ENCODE data around the gene WRAP73. TPM values are rescaled to one million over a fixed set of nuclear protein-coding genes. Genes with fewer than 3 reads are reported as not detected.

The WRAP73 gene
- polyA plus RNA-seq, 4 donors: 16.2 to 36.9 (median 29.3) TPM

DNA sequence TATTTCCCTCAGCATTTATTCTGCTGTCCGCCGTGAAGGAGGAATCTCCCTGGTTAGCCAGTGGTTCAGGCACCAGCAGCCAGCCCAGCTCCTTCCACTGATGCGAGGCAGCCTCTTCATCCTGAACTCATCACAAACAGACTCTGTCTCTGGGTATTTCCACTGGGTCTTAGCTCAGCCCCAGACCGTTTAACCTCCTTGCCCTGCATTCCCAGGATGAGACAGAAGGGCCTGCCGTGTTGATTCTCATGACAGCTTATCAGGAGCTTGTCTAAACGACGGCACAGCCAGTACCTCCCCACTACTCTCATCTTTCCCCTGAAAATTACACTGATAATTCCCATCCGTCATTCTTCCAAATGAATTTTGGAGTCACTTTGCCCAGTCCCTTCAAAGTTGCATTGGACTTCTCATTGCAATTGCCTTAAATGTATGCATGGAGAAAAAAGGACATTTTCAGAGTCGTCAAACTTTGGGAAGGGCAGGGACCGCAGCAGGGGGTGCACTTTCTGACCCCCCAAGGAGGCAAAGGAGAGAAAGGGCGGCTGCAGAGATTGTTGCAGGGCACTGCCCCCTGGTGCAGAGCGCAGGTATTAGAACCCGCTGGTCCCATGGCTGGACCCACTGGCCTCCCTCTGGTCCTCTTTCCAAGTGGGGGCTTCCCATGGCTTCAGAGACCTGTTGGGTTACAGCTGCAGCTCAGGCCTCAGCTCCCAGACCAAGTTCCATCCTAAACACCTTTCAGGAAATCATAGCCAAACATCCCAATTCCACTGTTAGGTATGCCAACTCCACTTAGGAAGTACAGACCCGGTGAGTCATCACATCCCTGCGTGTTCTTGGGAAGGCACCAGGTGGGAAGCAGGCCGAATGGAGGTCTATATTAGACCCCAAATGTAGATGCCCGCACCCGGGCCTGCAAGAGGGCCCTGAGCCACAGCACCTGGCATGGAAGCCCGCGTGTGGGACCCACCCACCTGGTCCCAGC, 34.9 kb downstream of the WRAP73 start:
- Histone ChIP-seq H3K9me3 (ENCODE audit: control insufficient read depth in 2 of 2, insufficient read depth in 1 of 2, low read depth in 1 of 2, low read length in 1 of 2) (no peaks in the 10 kb centered on the region), H3K27ac (ENCODE audit: low read depth in 1 of 3, low read length in 2 of 3) (no peak overlapping the region), H3K4me3 (ENCODE audit: low read depth in 1 of 3, low read length in 3 of 3) (no peak overlapping the region), H3K27me3 (ENCODE audit: control insufficient read depth in 3 of 3, insufficient read depth in 3 of 3, low read length in 3 of 3) (peaks cover 0 to 5% (median 5%) of the 10 kb centered on the region in 3 donors), H3K4me1 (ENCODE audit: control insufficient read depth in 3 of 3, insufficient read depth in 2 of 3, low read depth in 1 of 3, low read length in 2 of 3) (peaks cover 0 to 31% (median 5%) of the 10 kb centered on the region in 3 donors), H3K36me3 (ENCODE audit: control insufficient read depth in 3 of 3, insufficient read depth in 2 of 3, low read depth in 1 of 3, low read length in 3 of 3) (no peaks in the 10 kb centered on the region)
- 49 to 63% (median 52%) methylated on average over 20 of the region's 20 CpGs for WGBS, 3 donors
- no peak for DNase-seq
- no peak for FAIRE-seq

DNA sequence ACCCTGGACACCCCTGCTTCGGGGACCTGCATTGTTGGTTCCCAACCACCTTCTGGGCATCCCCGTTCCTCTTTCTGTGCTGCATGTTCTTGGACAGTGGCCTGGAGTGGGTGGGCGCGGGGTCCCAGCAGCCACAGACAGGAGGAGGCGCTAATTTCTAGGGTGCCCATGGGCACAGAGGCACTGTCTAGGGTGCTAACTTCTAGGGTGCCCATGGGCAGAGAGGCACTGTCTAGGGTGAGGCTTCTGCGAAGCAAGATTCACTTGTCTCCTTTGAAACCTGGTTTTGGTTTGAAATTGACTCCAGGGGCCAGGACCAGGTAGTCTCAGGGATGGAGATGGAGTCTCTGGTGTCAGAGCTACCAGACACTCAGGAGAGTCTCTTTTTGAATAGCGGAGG, 37.8 kb downstream of the WRAP73 start:
- DNase-seq (no peak), FAIRE-seq (no peak)
- no peaks in the 10 kb centered on the region for H3K9me3 ChIP-seq (ENCODE audit: control insufficient read depth in 2 of 2, insufficient read depth in 1 of 2, low read depth in 1 of 2, low read length in 1 of 2)
- H3K4me1 ChIP-seq (ENCODE audit: control insufficient read depth in 3 of 3, insufficient read depth in 2 of 3, low read depth in 1 of 3, low read length in 2 of 3): peaks cover 0 to 28% (median 5%) of the 10 kb centered on the region in 3 donors
- WGBS, 3 donors: 51 to 64% (median 57%) methylated on average over 7 of the region's 7 CpGs
- no peak overlapping the region for H3K4me3 ChIP-seq (ENCODE audit: low read depth in 1 of 3, low read length in 3 of 3)
- no peak overlapping the region for H3K27ac ChIP-seq (ENCODE audit: low read depth in 1 of 3, low read length in 2 of 3)
- H3K27me3 ChIP-seq (ENCODE audit: control insufficient read depth in 3 of 3, insufficient read depth in 3 of 3, low read length in 3 of 3): peaks cover 3 to 9% (median 5%) of the 10 kb centered on the region in 3 donors
- H3K36me3 ChIP-seq (ENCODE audit: control insufficient read depth in 3 of 3, insufficient read depth in 2 of 3, low read depth in 1 of 3, low read length in 3 of 3): no peaks in the 10 kb centered on the region

DNA sequence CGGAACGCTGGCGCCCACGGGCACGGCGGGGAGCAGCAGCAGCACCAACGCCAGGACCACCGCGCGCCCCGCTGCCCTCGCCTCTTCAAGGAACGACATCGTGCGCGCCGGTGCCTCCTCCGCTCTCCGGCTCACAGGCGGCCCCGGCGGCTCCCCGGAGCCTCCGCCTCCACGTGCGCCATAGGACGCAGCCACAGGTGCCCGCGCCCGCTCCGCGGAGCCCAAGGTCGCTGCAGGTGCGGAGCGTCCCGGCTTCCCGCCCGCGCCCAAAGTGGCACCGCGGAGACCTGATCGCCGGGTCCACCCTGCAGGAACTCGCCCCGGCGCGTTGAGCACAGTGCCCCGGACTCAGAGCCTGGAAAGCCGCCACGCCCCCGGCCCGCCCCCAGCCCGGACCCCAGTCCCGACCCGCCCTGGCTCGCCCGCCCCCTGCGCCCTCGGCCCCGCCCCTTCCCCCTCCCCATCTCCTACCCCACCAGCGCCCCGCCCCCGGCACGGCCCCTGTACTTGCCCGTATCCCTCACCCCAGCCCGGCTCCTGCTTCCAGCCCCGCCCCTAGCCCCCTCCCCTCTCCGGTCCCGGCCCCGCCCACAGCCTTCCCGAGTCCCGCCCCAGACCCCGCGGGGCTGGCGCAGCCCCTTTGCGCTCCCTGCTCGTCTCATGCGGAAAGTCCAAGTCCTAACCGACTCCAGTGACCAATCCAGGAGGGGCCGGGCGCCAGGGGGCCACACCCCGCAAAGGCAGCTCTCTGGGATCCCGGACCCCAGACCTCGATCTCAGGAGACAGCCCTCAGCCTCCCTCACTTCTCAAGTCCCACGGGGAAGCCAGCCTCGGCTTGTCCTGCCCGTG, 38.5 kb downstream of the WRAP73 start, which contains the start of gene MEGF6:
Gene MEGF6, minus strand, starts transcription at position 339 of the 850 bp plus-strand sequence. Its CDS starts 240 bp downstream, at position 99.
- no peaks in the 10 kb centered on the region for H3K9me3 ChIP-seq (ENCODE audit: control insufficient read depth in 2 of 2, insufficient read depth in 1 of 2, low read depth in 1 of 2, low read length in 1 of 2)
- DNase-seq (peak; percentile 30 to 72), FAIRE-seq (no peak)
- peaks cover 0 to 28% (median 5%) of the 10 kb centered on the region in 3 donors for H3K4me1 ChIP-seq (ENCODE audit: control insufficient read depth in 3 of 3, insufficient read depth in 2 of 3, low read depth in 1 of 3, low read length in 2 of 3)
- H3K27ac ChIP-seq (ENCODE audit: low read depth in 1 of 3, low read length in 2 of 3): no peak within 1 kb of the TSS
- H3K4me3 ChIP-seq (ENCODE audit: low read depth in 1 of 3, low read length in 3 of 3): peak within 1 kb of the TSS in 2 of 3 donors; percentile 24 to 44
- H3K36me3 ChIP-seq (ENCODE audit: control insufficient read depth in 3 of 3, insufficient read depth in 2 of 3, low read depth in 1 of 3, low read length in 3 of 3): no peaks in the 10 kb centered on the region
- WGBS, 3 donors: 1% methylated on average over 51 to 87 of the region's 87 CpGs
- peaks cover 3 to 9% (median 5%) of the 10 kb centered on the region in 3 donors for H3K27me3 ChIP-seq (ENCODE audit: control insufficient read depth in 3 of 3, insufficient read depth in 3 of 3, low read length in 3 of 3)

DNA sequence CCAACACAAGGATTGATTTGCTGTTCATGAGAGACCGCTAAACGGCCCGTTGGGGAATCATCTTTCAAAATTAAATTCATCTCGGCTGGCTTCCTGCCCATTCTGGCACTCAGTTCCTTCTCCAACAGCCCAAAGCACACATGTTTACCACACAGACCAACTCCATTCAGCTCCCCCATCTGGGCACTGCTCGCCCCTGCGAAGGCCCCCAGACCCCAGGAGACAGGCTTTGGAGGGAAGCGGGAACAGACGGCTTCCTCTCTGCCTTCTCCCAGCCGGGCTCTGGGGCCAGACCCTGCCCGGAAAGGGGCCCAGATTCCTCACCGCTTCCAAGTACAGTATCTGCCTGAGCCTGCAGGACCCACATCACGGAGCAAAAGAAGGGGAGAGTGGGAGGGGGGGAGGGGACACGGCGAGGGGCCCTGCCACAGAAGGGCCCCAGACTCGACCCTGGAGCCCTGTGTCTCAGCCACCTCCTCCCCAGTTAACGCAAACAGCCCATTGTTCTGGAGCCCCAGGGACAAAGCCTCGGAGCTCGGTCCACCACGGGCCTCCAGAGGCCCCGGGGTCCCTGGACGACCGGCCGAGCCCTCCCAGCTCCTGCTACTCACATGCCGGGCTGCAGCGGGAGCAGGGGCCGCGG, 39.3 kb downstream of the WRAP73 start:
- Histone ChIP-seq H3K27me3 (ENCODE audit: control insufficient read depth in 3 of 3, insufficient read depth in 3 of 3, low read length in 3 of 3) (peaks cover 3 to 9% (median 5%) of the 10 kb centered on the region in 3 donors), H3K9me3 (ENCODE audit: control insufficient read depth in 2 of 2, insufficient read depth in 1 of 2, low read depth in 1 of 2, low read length in 1 of 2) (no peaks in the 10 kb centered on the region), H3K4me1 (ENCODE audit: control insufficient read depth in 3 of 3, insufficient read depth in 2 of 3, low read depth in 1 of 3, low read length in 2 of 3) (peaks cover 0 to 28% (median 5%) of the 10 kb centered on the region in 3 donors), H3K27ac (ENCODE audit: low read depth in 1 of 3, low read length in 2 of 3) (no peak overlapping the region), H3K4me3 (ENCODE audit: low read depth in 1 of 3, low read length in 3 of 3) (peak overlapping the region in 2 of 3 donors; percentile 24 to 44), H3K36me3 (ENCODE audit: control insufficient read depth in 3 of 3, insufficient read depth in 2 of 3, low read depth in 1 of 3, low read length in 3 of 3) (no peaks in the 10 kb centered on the region)
- DNase-seq: no peak
- 3 to 5% (median 4%) methylated on average over 26 to 27 of the region's 27 CpGs for WGBS, 3 donors
- no peak for FAIRE-seq

DNA sequence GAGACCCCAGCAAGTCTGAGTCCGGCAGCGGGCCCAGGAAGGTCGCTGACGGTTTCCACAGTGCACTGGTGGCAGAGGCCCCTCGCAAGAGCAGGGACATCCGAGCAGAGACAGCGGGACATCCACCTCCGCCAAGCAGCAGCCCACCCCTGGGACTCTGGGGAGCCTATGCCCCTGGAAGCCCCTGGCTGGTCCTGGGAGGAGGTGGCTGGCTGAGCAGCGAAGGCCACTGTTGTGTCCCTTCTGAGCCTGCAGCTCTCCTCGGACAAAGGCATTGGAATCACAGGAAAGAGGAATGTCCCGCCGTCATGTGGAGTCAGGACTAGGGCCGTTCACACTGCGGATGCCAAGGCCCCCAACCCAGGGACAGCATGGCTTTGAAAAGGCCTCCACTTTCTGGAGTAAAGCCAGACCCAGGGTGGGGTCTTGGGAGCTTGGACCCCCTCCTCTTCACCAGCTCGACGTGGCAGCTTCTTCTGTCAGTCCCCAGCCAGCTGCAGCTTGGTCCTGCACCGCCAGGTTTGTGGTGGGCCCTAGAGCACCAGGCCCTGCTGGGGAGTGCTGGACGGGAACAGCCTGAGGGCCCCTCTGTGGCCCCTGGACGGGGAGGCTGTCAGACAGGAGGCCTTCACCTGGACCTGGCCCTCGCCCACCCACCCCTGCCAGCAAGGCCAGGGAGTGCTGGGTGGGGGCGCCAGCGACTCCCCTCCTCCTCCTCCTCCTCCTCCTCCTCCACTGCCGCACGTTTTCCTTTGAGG, 40.0 kb downstream of the WRAP73 start:
- 65 to 79% (median 68%) methylated on average over 21 to 24 of the region's 24 CpGs for WGBS, 3 donors
- no peaks in the 10 kb centered on the region for H3K36me3 ChIP-seq (ENCODE audit: control insufficient read depth in 3 of 3, insufficient read depth in 2 of 3, low read depth in 1 of 3, low read length in 3 of 3)
- DNase-seq: no peak
- FAIRE-seq: no peak
- H3K4me3 ChIP-seq (ENCODE audit: low read depth in 1 of 3, low read length in 3 of 3): peak overlapping the region in 1 of 3 donors; percentile 24
- no peaks in the 10 kb centered on the region for H3K9me3 ChIP-seq (ENCODE audit: control insufficient read depth in 2 of 2, insufficient read depth in 1 of 2, low read depth in 1 of 2, low read length in 1 of 2)
- peaks cover 0 to 28% (median 5%) of the 10 kb centered on the region in 3 donors for H3K4me1 ChIP-seq (ENCODE audit: control insufficient read depth in 3 of 3, insufficient read depth in 2 of 3, low read depth in 1 of 3, low read length in 2 of 3)
- H3K27ac ChIP-seq (ENCODE audit: low read depth in 1 of 3, low read length in 2 of 3): no peak overlapping the region
- H3K27me3 ChIP-seq (ENCODE audit: control insufficient read depth in 3 of 3, insufficient read depth in 3 of 3, low read length in 3 of 3): peaks cover 3 to 9% (median 5%) of the 10 kb centered on the region in 3 donors

DNA sequence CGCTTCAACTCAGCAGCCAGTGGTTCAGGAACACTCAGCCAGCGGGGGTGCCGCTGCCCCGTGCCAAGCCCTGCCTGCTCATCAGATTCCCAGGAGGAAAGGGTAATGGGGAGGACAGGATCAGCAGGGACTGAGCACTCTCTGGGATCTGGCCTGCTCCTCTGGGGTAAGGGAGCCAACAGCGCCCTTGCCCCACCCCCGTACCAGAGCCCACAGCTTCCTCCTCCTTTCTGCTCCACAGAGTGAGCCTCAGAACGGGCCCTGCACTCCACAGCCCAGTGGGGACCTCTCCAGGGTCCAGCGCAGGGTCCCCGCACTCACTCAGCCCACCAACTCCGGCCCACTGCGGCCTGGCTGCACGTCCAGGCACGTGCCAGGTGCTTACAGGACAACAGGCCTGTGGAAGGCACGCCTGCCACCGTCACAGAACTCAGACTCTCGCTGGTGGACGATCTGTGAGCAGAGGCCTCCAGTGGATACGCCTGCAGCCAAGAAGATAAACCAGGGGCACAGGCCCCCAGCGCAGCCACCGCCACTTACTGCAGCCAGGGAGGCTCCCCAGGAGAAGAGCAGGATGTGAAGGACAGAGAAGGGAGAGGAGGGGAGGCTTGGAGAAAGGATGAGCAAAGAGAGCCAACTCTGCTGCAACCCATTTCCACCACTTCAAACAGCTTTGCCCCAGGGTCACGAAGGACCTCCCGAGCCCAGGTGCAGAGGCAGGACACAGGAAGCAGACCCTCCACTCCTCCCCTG, 40.7 kb downstream of the WRAP73 start:
- 73 to 76% (median 74%) methylated on average over 21 to 22 of the region's 22 CpGs for WGBS, 3 donors
- H3K4me3 ChIP-seq (ENCODE audit: low read depth in 1 of 3, low read length in 3 of 3): no peak overlapping the region
- H3K27ac ChIP-seq (ENCODE audit: low read depth in 1 of 3, low read length in 2 of 3): no peak overlapping the region
- peaks cover 3 to 9% (median 5%) of the 10 kb centered on the region in 3 donors for H3K27me3 ChIP-seq (ENCODE audit: control insufficient read depth in 3 of 3, insufficient read depth in 3 of 3, low read length in 3 of 3)
- H3K36me3 ChIP-seq (ENCODE audit: control insufficient read depth in 3 of 3, insufficient read depth in 2 of 3, low read depth in 1 of 3, low read length in 3 of 3): no peaks in the 10 kb centered on the region
- FAIRE-seq: no peak
- H3K9me3 ChIP-seq (ENCODE audit: control insufficient read depth in 2 of 2, insufficient read depth in 1 of 2, low read depth in 1 of 2, low read length in 1 of 2): peaks cover 0 to 6% of the 10 kb centered on the region in 2 donors
- peaks cover 0 to 28% (median 5%) of the 10 kb centered on the region in 3 donors for H3K4me1 ChIP-seq (ENCODE audit: control insufficient read depth in 3 of 3, insufficient read depth in 2 of 3, low read depth in 1 of 3, low read length in 2 of 3)
- DNase-seq: no peak

DNA sequence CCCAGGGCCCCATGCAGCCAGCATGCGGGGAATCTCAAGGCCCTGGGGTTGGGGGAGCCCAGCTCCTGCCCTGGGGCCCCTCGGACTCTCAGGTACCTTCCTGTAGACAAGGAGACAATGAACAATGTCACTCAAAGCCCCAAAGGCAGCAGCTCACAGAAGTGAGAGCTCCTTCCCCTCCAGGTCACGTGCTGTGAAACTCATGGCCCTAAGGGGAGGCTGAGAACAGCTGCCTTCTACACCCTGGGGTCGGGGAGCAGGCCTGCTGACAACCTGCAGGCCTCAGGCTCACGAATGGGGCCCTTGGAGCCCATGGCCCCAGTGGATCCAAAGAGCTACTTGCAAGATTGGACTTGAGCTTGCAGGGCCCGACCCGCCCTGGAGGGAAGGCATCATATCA, 41.7 kb downstream of the WRAP73 start:
- Histone ChIP-seq H3K27me3 (ENCODE audit: control insufficient read depth in 3 of 3, insufficient read depth in 3 of 3, low read length in 3 of 3) (peaks cover 3 to 9% (median 5%) of the 10 kb centered on the region in 3 donors), H3K4me3 (ENCODE audit: low read depth in 1 of 3, low read length in 3 of 3) (no peak overlapping the region), H3K36me3 (ENCODE audit: control insufficient read depth in 3 of 3, insufficient read depth in 2 of 3, low read depth in 1 of 3, low read length in 3 of 3) (no peaks in the 10 kb centered on the region), H3K4me1 (ENCODE audit: control insufficient read depth in 3 of 3, insufficient read depth in 2 of 3, low read depth in 1 of 3, low read length in 2 of 3) (peaks cover 0 to 17% (median 5%) of the 10 kb centered on the region in 3 donors), H3K9me3 (ENCODE audit: control insufficient read depth in 2 of 2, insufficient read depth in 1 of 2, low read depth in 1 of 2, low read length in 1 of 2) (peaks cover 0 to 9% of the 10 kb centered on the region in 2 donors), H3K27ac (ENCODE audit: low read depth in 1 of 3, low read length in 2 of 3) (no peak overlapping the region)
- DNase-seq (no peak), FAIRE-seq (no peak)
- 79 to 86% (median 85%) methylated on average over 7 of the region's 7 CpGs for WGBS, 3 donors
